ENCODE results near the gene NDUFS6. TPM values are rescaled to one million over a fixed set of nuclear protein-coding genes. Genes with fewer than 3 reads are reported as not detected.

The NDUFS6 gene
- total RNA-seq (ENCODE audit: low replicate concordance) = 30.9 and 39.0 TPM in 2 replicates

DNA sequence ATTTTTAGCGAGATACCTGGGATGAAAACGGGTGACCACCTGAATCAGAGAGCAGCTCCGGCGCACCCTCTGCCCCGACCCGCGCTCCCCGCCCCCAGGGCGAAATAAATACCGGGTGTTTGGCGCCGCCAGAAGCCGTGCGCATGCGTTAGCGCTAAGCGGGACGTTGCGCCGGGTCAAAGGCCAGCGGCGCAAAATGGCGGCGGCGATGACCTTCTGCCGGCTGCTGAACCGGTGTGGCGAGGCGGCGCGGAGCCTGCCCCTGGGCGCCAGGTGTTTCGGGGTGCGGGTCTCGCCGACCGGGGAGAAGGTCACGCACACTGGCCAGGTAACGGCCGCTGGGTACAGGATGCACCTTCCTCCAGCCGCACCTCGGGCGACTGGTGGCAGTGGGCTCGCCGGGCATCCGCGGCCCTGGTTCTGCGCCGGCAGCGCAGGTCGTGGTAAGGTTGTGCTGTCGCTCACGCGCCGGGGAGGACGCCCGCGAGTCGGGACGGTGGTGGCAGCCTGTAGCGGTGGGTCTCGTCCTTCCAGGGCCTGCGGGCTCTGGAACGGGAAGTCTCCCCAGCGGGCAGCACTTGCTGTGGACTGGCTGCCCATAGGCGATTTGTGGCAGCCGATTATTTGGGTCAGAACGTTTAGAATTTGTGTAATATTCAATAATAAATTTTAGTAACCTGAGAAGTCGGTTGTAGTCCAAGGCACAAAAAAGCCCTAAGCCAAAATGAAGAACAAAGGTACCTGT is at the start of gene NDUFS6:
NDUFS6 (plus strand) TSS at position 186 of the 745 bp plus-strand sequence; CDS start at position 197, 11 bp downstream.
- TF ChIP-seq, protein P1, sequence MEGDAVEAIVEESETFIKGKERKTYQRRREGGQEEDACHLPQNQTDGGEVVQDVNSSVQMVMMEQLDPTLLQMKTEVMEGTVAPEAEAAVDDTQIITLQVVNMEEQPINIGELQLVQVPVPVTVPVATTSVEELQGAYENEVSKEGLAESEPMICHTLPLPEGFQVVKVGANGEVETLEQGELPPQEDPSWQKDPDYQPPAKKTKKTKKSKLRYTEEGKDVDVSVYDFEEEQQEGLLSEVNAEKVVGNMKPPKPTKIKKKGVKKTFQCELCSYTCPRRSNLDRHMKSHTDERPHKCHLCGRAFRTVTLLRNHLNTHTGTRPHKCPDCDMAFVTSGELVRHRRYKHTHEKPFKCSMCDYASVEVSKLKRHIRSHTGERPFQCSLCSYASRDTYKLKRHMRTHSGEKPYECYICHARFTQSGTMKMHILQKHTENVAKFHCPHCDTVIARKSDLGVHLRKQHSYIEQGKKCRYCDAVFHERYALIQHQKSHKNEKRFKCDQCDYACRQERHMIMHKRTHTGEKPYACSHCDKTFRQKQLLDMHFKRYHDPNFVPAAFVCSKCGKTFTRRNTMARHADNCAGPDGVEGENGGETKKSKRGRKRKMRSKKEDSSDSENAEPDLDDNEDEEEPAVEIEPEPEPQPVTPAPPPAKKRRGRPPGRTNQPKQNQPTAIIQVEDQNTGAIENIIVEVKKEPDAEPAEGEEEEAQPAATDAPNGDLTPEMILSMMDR (IDR thresholded peaks at IDR 0.05; ENCODE audit: insufficient read depth, low read length) = no peak
- DNase-seq (ENCODE audit: low read depth) = peak; percentile 65
- peak within 1 kb of the TSS; percentile 92 for H3K4me3 ChIP-seq (ENCODE audit: low read depth, low read length)

DNA sequence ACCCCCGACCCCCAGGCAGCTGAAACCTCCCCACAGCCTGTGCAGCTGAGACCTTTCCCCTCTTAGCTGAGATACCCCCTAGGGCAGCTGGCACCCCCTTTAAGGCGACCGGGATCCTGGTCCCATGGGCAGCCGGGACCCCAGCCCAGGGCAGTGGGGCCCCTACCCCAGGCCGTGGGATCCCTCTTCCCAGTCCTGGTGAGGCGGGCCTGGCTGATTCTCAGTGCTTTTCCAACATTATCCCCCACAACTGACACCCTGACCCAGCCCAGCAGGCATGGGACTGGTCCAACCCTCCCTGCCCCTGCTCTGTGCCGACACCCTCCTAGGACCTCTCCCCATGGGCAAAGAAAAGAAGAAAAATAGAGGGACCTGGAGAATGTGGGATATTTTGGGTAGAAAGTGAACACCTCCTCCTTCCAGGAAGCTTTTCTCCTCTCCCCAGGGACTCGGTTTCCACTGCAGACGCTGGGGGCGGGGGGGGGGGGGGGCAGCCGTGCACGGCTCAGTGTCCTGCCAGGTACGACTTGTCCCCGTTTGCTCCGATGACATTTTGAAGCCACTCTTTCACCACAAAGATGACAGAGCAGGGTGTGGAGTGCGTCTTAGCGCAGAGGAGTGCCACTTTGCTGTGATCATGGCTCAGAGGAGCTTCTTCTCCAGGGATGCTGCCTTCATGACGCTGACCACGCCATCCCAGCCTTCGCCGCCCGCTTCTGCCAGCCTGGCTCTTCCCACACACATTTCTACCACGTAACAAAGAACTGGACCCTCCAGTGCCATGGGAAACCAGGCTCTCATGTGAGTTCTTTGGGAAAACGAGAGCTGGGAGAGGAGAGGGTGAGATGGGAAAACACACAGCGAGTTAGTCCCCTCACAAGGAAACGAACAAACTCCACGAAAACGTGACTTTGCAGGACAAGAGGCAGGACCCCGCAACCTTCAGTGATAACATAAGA is 49.1 kb upstream of the NDUFS6 start:
- TF ChIP-seq, protein P1 (IDR thresholded peaks at IDR 0.05; ENCODE audit: insufficient read depth, low read length) = no peak

DNA sequence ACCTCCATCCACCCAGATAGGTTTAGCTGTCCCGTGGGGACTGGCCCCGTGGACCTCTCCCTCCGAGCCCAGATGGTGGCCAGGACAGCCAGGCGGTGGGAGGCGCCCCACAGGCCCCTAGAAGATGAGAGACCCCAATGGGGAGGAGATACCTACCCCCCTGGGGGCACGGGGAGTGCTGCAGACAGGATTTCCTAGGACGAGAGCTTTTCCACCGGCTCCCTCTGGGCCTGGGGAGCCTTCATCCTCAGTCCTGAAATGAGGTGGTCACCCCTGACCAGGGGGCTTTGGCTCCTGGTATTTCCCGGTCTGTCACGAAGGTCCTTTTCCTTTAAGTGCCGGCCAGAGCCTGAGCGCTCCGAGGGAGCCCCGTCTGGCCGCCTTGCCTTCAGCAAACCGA is 48.3 kb upstream of the NDUFS6 start:
- DNase-seq (ENCODE audit: low read depth) = no peak
- TF ChIP-seq, protein P1 (IDR thresholded peaks at IDR 0.05; ENCODE audit: insufficient read depth, low read length) = no peak
- no peak overlapping the region for H3K4me3 ChIP-seq (ENCODE audit: low read depth, low read length)

More for the DNA sequence above, 49.1 kb upstream of the NDUFS6 start:
- no peak overlapping the region for H3K4me3 ChIP-seq (ENCODE audit: low read depth, low read length)
- DNase-seq (ENCODE audit: low read depth) = no peak

DNA sequence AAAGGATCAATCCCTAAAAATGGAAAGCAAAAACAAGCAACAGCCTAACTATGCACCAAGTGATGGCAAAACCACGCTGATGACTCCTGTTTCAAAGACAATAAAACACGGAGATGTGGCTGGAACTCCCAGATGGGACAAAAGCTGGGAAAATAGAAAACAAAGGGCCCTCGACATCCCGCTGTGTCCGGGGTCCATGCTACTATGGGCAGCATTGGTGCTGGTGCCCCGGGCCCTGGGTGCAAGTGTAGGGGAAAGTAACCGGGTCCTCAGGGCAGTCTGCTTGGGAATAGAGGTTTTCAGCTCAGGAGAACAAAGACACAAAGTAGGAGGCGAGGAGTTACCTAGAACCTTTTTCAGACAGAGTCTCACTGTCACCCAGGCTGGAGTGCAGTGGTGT is 47.7 kb upstream of the NDUFS6 start:
- TF ChIP-seq, protein P1 (IDR thresholded peaks at IDR 0.05; ENCODE audit: insufficient read depth, low read length) = no peak
- DNase-seq (ENCODE audit: low read depth) = no peak
- no peak overlapping the region for H3K4me3 ChIP-seq (ENCODE audit: low read depth, low read length)

DNA sequence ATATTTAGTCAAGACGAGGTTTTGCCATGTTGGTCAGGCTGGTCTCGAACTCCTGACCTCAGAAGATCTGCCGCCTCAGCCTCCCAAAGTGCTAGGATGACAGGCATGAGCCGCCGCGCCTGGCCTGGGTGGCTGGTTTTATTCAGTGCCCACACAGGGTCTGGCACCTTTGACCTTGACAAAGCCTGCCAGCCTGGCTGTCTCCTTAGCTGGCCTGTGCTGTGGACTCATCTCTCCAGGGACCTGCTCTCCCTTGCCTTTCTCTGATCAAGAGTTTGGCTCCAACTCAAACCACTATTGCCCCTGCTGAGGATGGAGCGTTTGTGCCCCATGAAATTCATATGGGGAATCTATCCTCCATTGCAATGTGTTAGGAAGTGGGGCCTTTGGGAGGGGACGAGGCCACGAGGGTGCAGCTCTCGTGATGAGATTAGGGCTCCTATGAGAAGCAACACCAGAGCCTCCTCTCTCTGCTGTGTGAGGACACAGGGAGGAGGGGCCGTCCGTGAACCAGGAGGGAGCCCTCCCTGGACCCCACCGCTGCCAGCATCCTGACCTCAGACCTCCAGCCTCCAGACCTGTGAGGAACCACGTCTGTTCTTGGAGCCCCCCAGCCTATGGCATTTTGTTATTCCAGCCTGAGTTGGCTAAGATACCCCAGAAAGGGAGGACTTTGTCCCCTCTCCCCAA is 46.5 kb upstream of the NDUFS6 start:
- no peak overlapping the region for H3K4me3 ChIP-seq (ENCODE audit: low read depth, low read length)
- no peak for DNase-seq (ENCODE audit: low read depth)
- TF ChIP-seq, protein P1 (IDR thresholded peaks at IDR 0.05; ENCODE audit: insufficient read depth, low read length) = no peak

DNA sequence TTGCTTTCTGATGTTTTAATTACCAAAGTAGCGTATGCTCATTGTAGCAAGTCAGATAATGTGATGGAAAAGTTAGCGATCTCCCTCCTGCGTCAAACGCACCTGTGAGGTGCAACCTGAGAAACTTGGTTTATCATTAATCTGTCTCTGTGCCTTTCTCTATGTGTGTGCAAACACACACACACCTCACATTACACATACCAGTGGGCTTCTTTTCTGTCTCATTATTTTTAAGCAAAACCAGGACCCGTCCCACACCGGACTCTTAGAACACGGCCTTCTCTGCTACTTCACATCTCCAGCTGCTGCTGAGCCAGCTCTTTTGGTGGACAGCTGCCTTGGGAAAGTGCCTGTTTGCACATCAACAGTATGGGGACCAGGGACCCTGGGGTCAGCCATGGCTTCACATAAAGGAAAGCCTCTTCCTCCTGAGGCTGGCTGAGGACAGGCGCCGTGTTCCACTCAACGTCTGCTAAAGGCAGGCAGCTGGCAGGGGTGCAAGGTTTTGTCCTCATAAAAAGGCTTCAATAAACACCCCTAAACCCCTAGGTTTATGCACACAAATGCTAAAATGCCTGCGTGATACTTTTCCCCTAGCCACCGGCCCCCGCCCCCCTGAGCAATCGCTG is 45.8 kb upstream of the NDUFS6 start:
- no peak for DNase-seq (ENCODE audit: low read depth)
- no peak overlapping the region for H3K4me3 ChIP-seq (ENCODE audit: low read depth, low read length)
- TF ChIP-seq, protein P1 (IDR thresholded peaks at IDR 0.05; ENCODE audit: insufficient read depth, low read length) = no peak
